T-helper 2 cell (primary cell): ENCODE measurements around the gene KCNJ3.

Source experiments
- DNase-seq, 5 experiments: peaks; one replicate each; pipeline versions ENCODE4 v3.0.0 to v3.0.0-alpha.2; 2012 to 2022

Gene KCNJ3

DNA sequence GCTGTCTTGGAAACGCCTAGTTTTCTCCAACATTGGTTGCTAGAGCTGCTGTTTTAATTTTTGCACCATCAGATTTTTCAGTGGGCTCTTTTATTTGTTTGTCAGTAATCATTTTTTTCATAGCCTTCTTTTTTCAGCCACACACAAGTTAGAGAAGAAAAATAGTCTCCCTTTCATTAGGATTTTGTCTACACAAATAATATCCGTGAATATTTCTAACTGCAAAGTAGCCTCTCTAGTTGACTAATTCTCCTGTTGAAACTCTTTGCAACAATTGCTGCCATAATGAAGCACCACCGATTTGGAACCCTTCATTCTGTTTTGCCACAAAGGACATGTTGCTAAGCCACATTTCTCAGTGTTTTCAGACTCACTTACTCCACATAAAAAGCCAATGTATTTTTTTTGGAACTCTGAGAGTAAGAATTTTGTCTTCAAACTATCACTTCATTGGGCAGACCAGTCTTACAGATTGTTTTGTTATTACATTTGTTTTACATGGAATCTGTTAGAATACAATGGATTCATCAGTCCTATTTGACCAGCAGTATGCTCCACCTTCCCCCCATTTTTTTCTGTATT is 9.6 kb downstream of the KCNJ3 start:
- no peak for DNase-seq

GRCh38 chr2:154709215-154709614 is 10.7 kb downstream of the KCNJ3 start:
- no peak for DNase-seq

- DNase-seq = no peak
These were observed 11.6 kb downstream of the KCNJ3 start for GRCh38 chr2:154710078-154710477.

DNA sequence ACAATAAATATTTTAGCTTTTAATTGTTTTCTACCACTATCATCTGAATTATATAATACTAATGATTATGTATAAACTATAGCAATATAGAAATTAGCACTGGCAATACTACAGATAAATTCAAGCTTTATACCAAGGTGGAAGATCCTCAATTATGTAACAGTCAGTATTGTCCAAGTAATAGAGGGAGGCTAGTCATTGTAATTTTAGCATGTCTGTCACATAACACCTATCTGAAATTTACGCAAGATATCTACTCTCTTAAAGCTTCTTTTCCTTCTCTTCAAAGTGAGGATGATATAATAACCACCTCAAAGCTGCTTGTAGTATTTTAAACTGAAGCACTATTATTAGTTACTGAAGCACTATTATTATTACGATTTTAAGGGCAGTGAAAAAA is 12.2 kb downstream of the KCNJ3 start:
- DNase-seq = no peak

- DNase-seq = no peak
These were observed 15.2 kb downstream of the KCNJ3 start for GRCh38 chr2:154713675-154714074.

- DNase-seq = no peak
These were observed 22.2 kb downstream of the KCNJ3 start for GRCh38 chr2:154720651-154721050.

DNA sequence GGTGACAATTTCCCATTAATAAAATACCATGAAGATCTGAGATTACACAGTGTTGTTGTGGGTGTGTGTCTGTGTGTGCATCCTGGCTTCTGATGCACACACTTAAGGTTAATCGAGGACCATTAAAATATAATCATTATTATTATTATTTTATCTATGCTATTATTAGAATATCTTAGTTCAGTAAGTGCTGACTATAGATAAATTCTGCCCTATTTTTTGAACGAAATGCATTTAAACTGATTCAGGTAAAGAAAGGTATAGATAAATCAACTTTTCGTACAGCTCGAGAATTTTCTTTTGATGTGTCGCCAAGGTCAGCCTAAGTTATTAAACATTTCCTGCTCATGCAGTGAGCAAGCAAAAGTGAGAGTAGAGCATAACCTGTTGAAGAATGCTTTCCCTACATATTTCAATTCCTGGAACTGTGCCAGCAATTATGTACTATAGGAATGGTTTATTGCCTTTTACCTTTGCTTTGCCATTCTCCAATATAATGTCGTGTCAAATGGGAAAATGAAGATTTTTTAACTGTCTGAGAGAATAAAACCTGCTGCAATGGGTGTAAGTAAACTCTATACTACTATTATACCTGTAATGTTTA is 25.8 kb downstream of the KCNJ3 start:
- DNase-seq = no peak

- no peak for DNase-seq
These were observed 41.9 kb downstream of the KCNJ3 start for GRCh38 chr2:154740361-154740760.

- no peak for DNase-seq
These were observed 60.4 kb downstream of the KCNJ3 start for GRCh38 chr2:154758871-154759270.

- DNase-seq = no peak
These were observed 64.1 kb downstream of the KCNJ3 start for GRCh38 chr2:154762638-154763037.

DNA sequence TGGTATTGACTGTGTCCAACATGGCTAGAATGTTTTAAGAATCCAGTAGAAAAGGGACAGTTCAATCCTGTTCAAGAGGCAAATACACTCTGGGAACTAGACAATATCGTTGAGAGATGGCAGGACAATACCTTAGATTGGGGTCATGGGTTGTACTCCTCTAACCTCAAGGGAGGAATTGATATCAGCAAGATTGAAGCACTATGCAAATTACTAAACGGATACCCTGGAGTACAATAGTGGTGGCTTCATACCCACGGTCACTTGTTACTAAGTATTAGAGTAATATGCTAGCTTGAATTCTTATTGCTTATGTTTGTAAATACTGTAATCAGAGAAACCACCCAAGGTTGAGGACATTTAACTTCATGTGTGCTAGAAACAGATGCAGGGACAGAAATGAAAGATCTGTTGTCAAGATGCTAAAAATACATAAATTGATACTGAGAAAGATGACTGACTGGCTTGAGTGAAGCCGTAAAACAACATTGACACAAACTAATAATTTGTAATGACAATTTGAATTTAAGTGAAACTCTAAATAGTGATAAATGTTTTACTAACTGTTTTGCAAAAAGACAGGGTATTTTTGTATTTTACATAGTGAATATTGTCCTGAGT is 73.3 kb downstream of the KCNJ3 start:
- DNase-seq = no peak

DNA sequence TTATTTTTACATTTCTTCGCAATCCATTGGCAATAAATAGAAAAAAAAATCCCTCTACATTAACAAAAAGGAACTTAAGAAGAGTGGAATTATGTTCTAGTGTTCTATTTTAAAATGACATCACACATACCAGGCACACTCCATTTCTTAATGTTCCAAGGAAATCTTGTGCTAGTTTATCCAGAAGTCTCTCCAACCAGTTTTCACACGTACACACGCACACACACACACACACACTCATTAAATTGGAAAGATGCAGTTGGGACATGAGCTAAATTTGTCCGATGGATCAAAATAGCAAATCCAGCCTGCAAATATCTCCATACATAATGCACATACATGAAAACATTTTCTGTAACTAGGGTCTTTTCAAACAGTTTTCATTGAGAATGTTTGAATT is 78.3 kb downstream of the KCNJ3 start:
- no peak for DNase-seq

- DNase-seq = no peak
These were observed 95.9 kb downstream of the KCNJ3 start for GRCh38 chr2:154794406-154794805.

DNA sequence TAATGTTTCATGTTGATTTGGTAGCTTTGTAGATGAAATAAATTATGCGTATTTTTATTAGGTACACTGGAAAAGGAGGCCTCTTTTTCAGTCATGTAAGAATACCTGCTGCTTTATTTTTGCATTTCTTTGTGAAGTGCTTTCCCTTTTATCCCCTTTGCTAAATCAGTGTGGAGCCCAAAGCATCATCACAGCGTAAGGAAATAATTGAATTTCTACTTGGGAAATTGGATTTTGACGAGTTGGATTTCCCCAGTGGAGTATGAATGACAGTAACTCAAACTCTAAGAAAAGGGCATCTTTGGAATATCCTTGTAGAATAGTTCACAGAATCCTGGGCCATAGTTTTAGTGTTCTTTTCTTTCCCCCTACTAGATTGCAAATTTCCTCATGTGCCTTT is 97.2 kb downstream of the KCNJ3 start:
- no peak for DNase-seq

DNA sequence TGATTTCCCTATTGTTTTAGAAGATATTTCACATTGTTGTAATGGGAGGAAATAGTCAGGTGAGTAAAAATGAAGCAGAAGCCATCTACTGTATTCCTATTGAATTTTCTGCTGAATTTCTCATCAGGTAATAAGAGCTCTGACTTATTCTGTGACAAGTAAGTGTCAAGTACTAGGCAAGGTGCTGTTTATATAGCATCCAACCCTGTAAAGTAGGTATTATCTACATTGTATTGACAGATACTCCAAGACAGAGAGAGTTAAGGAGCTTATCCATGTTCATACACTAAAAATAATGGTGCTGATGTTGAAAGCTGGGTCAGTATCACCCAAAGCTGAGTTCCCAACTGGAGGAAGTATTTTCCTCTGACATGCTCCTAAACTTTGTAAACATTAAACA is 106.0 kb downstream of the KCNJ3 start:
- DNase-seq = no peak

GRCh38 chr2:154813636-154814035 is 115.1 kb downstream of the KCNJ3 start:
- no peak for DNase-seq

- no peak for DNase-seq
These were observed 116.4 kb downstream of the KCNJ3 start for GRCh38 chr2:154814856-154815255.

GRCh38 chr2:154825358-154825757 is 126.9 kb downstream of the KCNJ3 start:
- no peak for DNase-seq

- no peak for DNase-seq
These were observed 128.3 kb downstream of the KCNJ3 start for GRCh38 chr2:154826827-154827226.

DNA sequence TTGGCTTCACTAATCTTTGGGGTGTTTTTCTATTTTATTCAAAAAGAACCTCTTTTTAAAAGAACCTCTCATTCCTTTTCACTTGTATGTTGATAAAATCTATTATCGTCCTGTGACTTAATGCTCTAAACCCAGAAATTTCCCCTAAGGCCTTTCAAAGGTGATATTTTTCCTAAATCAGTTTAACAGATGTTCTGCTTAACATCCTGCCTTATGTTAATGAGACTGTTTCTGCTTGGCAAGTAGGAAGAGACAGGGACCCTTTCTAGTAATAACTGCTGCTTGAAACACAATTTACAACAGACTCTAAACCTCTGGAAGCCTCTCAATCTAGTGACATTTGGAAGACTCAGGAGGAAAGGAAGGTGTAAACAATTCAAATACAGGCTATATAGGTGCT is 128.8 kb downstream of the KCNJ3 start:
- DNase-seq = no peak

DNA sequence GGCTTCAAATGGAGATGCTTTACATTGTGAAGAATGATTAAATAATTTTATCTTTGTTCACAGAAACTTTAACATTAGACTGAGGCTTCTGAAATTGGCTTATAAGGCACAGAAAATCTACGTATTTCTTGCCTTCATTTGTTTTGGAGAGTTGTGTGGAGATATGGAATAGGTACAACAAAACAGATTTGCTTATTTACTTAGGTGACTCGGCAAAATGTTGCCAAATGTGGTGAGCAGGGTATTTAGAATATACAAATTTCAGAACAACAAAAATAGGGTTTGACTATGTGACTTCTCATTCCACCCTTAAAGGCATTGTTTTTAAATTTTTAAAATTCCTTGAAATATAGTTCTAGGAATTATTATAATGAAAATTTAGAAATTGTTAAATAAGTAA is 134.2 kb downstream of the KCNJ3 start:
- DNase-seq = no peak

DNA sequence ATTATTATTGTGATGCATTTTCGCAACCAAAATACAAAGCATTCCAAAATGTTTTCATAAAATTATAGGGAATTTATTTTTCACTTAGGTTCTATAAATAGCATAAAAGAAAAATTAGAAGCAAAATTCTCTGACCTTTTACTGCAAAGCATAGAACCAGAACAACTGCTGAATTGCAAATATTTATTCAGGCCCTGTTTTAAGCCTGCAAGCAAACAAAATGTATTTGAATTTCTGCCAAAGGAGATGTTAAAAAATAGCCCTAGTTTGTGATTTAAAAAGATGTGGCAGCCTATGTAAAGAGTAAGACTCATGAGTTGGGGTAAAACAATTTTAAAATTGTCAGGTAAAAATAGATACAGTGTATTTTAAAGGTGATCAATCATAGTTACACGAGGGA is 138.1 kb downstream of the KCNJ3 start:
- DNase-seq = no peak

GRCh38 chr2:154837035-154837434 is 138.5 kb downstream of the KCNJ3 start:
- DNase-seq = no peak

DNA sequence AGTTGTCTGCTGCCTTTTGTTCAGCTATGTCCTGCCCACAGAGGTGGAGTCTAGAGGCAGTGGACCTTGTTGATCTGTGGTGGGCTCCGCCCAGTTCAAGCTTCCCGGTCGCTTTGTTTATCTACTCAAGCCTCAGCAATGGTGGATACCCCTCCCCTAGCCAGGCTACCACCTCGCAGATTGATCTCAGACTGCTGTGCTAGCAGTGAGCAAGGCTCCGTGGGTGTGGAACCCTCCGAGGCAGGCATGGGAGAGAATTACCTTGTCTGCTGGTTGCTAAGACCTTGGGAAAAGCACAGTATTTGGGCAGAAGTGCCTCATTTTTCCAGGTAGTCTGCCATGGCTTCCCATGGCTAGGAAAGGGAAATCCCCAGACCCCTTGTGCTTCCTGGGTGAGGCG is 146.0 kb downstream of the KCNJ3 start:
- no peak for DNase-seq

- no peak for DNase-seq
These were observed 148.3 kb downstream of the KCNJ3 start for GRCh38 chr2:154846842-154847241.
